Measurements from ENCODE around the gene GATAD2B. TPM values are rescaled to one million over a fixed set of nuclear protein-coding genes. Genes with fewer than 3 reads are reported as not detected.

GATAD2B gene
- total and polyA plus RNA-seq, 4 donors: 6.4 to 67.8 (median 30.0) TPM

DNA sequence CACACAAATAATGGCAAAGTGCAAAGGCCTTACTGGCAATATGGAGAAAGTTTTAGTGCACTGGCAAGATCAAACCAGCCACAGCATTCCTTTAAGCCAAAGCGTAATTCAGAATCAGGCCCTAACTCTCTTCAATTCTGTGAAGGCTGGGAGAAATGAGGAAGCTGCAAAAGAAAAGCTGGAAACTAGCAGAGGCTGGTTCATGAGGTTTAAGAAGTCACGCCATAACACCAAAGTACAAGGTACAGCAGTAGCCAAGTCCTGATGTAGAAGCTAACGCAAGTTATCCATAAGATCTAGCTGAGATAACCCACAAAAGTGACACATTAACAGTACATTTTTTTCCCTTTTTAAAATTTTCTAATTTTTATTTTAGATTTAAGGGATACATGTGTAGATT lies 90.5 kb downstream of the GATAD2B start:
- DNase-seq (no peak), ATAC-seq (ENCODE audit: low FRiP score) (no peak)
- intact Hi-C loops (cut with DNase I): no loop called here
- H3K36me3 ChIP-seq (ENCODE audit: control insufficient read depth in 1 of 2, insufficient read depth in 2 of 2, low read length in 1 of 2): peaks cover 2 to 4% of the 10 kb centered on the region in 2 donors
- no peaks in the 10 kb centered on the region for H3K27me3 ChIP-seq (ENCODE audit: control insufficient read depth in 1 of 2, insufficient read depth in 2 of 2, low read length in 1 of 2)
- H3K9me3 ChIP-seq (ENCODE audit: control insufficient read depth, low read length): no peaks in the 10 kb centered on the region
- 96 to 98% methylated on average over 3 of the region's 3 CpGs for WGBS, 2 donors
- no peaks in the 10 kb centered on the region for H3K4me1 ChIP-seq (ENCODE audit: control insufficient read depth in 1 of 2, insufficient read depth in 2 of 2, low read length in 2 of 2)
- H3K4me3 ChIP-seq (ENCODE audit: low read length in 2 of 2): no peak overlapping the region
- no peak overlapping the region for H3K27ac ChIP-seq (ENCODE audit: low read depth in 1 of 2, low read length in 2 of 2)

DNA sequence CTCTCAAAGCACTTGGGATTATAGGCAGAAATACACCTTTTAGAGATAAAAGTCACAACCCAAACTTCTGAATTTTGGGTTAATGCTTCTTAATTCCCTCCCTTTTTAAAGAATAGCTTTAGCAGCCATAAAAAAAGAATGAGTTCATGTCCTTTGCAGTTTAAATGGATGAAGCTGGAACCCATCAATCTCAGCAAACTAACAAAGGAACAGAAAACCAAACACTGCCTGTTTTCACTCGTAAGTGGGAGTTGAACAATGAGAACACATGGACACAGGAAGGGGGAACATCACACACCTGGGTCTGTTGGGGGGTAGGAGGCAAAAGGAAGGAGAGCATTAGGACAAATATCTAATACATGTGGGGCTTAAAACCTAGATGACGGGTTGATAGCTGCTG lies 91.7 kb downstream of the GATAD2B start:
- WGBS, 2 donors: 75 to 80% methylated on average over 2 of the region's 2 CpGs
- DNase-seq: no peak
- intact Hi-C loops (cut with DNase I): no loop called here
- H3K36me3 ChIP-seq (ENCODE audit: control insufficient read depth in 1 of 2, insufficient read depth in 2 of 2, low read length in 1 of 2): peaks cover 2 to 4% of the 10 kb centered on the region in 2 donors
- H3K27me3 ChIP-seq (ENCODE audit: control insufficient read depth in 1 of 2, insufficient read depth in 2 of 2, low read length in 1 of 2): no peaks in the 10 kb centered on the region
- H3K4me1 ChIP-seq (ENCODE audit: control insufficient read depth in 1 of 2, insufficient read depth in 2 of 2, low read length in 2 of 2): no peaks in the 10 kb centered on the region
- H3K4me3 ChIP-seq (ENCODE audit: low read length in 2 of 2): no peak overlapping the region
- no peaks in the 10 kb centered on the region for H3K9me3 ChIP-seq (ENCODE audit: control insufficient read depth, low read length)
- no peak overlapping the region for H3K27ac ChIP-seq (ENCODE audit: low read depth in 1 of 2, low read length in 2 of 2)
- ATAC-seq (ENCODE audit: low FRiP score): no peak

DNA sequence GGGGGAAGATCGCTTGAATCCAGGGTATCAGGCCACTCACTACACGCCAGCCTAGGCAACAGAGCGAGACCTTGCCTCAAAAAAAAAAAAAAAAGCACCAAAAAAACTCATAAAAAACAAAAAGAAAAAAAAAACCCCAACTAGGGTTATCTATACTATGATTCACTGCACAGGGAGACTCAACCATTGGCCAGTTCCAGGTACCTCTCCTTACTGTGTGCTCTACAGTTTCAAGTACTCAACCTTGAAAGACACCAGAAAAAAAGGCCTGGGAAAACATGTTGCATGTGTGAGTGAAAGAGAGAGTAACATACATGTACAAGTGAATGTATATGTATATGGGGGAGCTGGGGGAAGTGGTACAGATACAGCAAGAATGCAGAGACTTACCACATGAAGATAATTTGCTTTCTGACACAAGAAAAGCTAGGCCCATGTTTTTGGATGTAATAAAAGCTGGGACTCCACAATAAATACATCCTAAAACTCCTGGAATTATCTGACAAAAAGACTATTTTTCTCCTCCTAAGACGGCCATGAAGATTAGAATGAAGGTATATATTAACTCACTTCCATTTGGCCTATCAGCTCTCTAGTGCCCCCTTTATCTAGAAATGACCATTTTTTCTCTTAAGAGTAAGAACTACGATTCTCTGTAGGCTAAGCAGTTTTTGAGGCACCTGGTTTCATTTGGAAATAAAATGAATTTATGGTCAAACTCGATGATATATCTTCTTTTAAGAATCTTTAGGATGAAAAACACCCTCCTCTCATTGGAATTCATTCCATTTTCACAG lies 95.4 kb downstream of the GATAD2B start:
- no peaks in the 10 kb centered on the region for H3K27me3 ChIP-seq (ENCODE audit: control insufficient read depth in 1 of 2, insufficient read depth in 2 of 2, low read length in 1 of 2)
- intact Hi-C loops (cut with DNase I): no loop called here
- H3K4me1 ChIP-seq (ENCODE audit: control insufficient read depth in 1 of 2, insufficient read depth in 2 of 2, low read length in 2 of 2): peaks cover 0 to 3% of the 10 kb centered on the region in 2 donors
- no peaks in the 10 kb centered on the region for H3K9me3 ChIP-seq (ENCODE audit: control insufficient read depth, low read length)
- no peak overlapping the region for H3K27ac ChIP-seq (ENCODE audit: low read depth in 1 of 2, low read length in 2 of 2)
- DNase-seq (no peak), ATAC-seq (ENCODE audit: low FRiP score) (no peak)
- peaks cover 2 to 4% of the 10 kb centered on the region in 2 donors for H3K36me3 ChIP-seq (ENCODE audit: control insufficient read depth in 1 of 2, insufficient read depth in 2 of 2, low read length in 1 of 2)
- no peak overlapping the region for H3K4me3 ChIP-seq (ENCODE audit: low read length in 2 of 2)
- 83% methylated on average over 6 of the region's 6 CpGs for WGBS, 2 donors

DNA sequence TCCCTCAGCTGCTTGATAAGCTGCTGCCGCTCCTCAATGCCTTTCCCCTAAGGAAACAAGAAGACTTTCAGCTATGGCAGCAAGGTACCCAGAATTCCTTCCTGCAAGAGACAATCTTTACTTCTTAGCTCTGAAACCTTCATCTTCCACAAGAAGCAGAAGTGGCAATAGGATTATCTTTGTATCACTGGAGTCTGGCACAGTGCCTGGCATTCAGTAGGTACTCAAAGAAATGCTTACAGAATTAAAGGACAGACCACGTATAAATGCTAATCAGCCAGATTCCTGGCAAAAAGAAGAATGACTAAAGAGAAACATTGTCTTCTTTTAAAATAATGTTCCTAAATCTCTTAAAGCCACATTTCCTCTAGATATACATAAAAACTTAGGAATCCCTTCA lies 103.9 kb downstream of the GATAD2B start:
- Histone ChIP-seq H3K9me3 (ENCODE audit: control insufficient read depth, low read length) (no peaks in the 10 kb centered on the region), H3K36me3 (ENCODE audit: control insufficient read depth in 1 of 2, insufficient read depth in 2 of 2, low read length in 1 of 2) (peaks cover 0 to 9% of the 10 kb centered on the region in 2 donors)
- WGBS, 2 donors: 72 to 74% methylated on average over 2 of the region's 2 CpGs

DNA sequence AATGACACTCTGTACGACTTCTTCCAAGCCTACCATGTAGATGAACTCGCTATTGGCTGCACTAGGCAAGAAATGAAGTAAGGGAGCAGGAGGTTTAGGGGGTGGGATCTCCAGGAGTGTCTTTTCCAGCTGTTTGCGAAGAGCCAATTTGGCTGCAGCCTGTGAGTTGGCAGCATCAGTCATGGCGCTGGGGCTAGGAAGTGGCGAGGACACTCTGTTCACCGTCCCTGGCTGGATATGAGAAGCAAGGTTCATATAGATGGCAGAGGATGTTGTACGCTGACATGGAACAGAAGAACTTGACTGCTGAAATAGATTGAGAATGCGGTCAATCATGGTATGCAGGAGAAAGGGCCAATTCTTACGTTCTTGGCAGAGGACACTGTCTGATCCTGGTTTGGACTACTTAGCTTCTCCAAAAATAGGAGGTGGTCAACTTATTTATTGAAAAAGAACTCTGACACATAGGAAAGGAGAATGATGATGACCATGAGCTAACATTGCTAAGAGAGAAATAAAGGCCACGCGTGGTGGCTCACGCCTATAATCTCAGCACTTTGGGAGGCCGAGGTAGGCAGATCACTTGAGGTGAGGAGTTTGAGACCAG lies 106.4 kb downstream of the GATAD2B start:
- WGBS, 2 donors: 50 to 52% methylated on average over 13 of the region's 13 CpGs
- H3K4me3 ChIP-seq (ENCODE audit: low read length in 2 of 2): no peak overlapping the region
- H3K27ac ChIP-seq (ENCODE audit: low read depth in 1 of 2, low read length in 2 of 2): peak overlapping the region in 1 of 2 donors; percentile 23
- intact Hi-C loops (cut with DNase I): no loop called here
- H3K9me3 ChIP-seq (ENCODE audit: control insufficient read depth, low read length): no peaks in the 10 kb centered on the region
- no peaks in the 10 kb centered on the region for H3K27me3 ChIP-seq (ENCODE audit: control insufficient read depth in 1 of 2, insufficient read depth in 2 of 2, low read length in 1 of 2)
- DNase-seq (no peak), ATAC-seq (ENCODE audit: low FRiP score) (no peak)
- H3K4me1 ChIP-seq (ENCODE audit: control insufficient read depth in 1 of 2, insufficient read depth in 2 of 2, low read length in 2 of 2): peaks cover 0 to 3% of the 10 kb centered on the region in 2 donors
- peaks cover 0 to 11% of the 10 kb centered on the region in 2 donors for H3K36me3 ChIP-seq (ENCODE audit: control insufficient read depth in 1 of 2, insufficient read depth in 2 of 2, low read length in 1 of 2)

More for the DNA sequence above, 103.9 kb downstream of the GATAD2B start:
- Histone ChIP-seq H3K4me1 (ENCODE audit: control insufficient read depth in 1 of 2, insufficient read depth in 2 of 2, low read length in 2 of 2) (peaks cover 0 to 3% of the 10 kb centered on the region in 2 donors), H3K4me3 (ENCODE audit: low read length in 2 of 2) (no peak overlapping the region), H3K27me3 (ENCODE audit: control insufficient read depth in 1 of 2, insufficient read depth in 2 of 2, low read length in 1 of 2) (no peaks in the 10 kb centered on the region), H3K27ac (ENCODE audit: low read depth in 1 of 2, low read length in 2 of 2) (no peak overlapping the region)
- DNase-seq (no peak), ATAC-seq (ENCODE audit: low FRiP score) (no peak)
- intact Hi-C loops (cut with DNase I): no loop called here

DNA sequence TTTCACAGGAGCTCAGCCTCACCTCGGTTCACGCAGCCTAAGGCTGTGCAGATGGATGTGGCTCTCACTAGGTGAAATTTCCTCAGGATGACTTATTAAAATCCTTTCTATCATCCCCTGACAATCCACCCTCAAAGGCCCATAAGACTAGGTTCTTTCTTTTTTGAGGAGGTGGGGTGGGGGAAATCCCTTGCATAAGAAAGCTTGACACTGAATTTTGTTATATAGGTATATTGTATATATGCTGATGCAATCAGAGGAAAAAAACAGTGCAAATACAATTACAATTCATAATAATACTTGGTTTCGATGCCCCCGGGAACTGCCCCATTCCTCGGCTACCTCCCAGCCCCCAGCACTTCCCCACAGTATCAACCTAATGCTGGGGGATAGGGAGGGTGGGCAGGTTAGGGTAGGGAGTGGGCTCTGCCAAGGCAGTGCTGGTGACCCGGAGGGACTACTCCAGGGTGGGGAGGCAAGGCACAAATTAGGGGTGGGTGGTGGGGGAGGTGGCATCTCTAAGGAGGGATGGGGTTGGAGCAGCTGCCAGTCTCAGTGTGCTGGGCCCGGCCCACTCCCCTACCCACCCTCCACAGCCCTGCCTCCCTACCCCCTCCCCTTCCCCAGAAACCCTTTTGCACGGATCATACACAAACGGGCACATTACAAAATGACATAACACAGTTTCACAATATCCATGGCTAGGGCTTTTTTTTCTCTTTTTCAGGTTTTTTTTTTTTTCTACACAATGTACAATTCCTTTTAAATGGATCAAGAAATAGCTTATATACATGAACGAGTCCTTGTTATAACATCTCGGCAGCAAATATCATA lies 116.7 kb downstream of the GATAD2B start:
- no peak for ATAC-seq (ENCODE audit: low FRiP score)
- no peak overlapping the region for H3K27ac ChIP-seq (ENCODE audit: low read depth in 1 of 2, low read length in 2 of 2)
- intact Hi-C loops (cut with DNase I): no loop called here

DNA sequence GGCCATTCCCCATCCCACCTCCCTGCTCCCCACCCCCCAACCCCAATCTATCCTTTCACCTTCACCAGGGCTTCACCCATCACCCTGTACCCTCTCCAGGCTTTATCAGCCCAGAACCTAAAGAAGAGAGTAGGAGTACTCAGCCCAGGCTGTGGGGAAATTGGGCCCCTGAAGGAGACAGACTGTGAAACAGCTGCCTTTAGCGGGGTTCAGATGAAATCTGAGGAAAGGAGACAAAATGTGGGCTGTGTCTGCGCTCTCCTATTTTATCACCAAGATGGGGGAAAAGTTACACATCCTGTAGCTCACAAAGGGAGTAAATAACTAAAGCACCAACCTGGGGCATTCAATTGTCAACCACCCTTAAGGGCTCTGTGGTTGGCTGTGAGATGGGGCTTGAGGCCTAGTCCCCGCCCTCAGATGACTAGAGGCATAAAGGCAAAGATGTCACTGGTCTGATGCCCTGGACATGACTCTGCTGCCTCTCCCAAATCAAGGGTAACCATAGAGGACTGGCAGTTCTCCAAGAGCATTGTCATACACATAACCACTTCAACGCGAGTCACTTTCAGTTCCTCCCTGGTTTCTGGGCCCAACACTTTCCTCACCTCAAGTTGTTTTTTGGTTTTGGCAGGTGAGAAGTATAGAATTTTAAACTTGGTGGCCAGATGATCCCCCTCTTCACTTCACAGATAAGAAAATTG lies 117.6 kb downstream of the GATAD2B start:
- DNase-seq: no peak
- peak; percentile 39 for ATAC-seq (ENCODE audit: low FRiP score)
- Histone ChIP-seq H3K4me3 (ENCODE audit: low read length in 2 of 2) (no peak overlapping the region), H3K9me3 (ENCODE audit: control insufficient read depth, low read length) (no peaks in the 10 kb centered on the region), H3K27ac (ENCODE audit: low read depth in 1 of 2, low read length in 2 of 2) (no peak overlapping the region), H3K4me1 (ENCODE audit: control insufficient read depth in 1 of 2, insufficient read depth in 2 of 2, low read length in 2 of 2) (no peaks in the 10 kb centered on the region), H3K36me3 (ENCODE audit: control insufficient read depth in 1 of 2, insufficient read depth in 2 of 2, low read length in 1 of 2) (peaks cover 5 to 9% of the 10 kb centered on the region in 2 donors), H3K27me3 (ENCODE audit: control insufficient read depth in 1 of 2, insufficient read depth in 2 of 2, low read length in 1 of 2) (no peaks in the 10 kb centered on the region)
- intact Hi-C loops (cut with DNase I): no loop called here
- WGBS, 2 donors: 66 to 74% methylated on average over 5 of the region's 5 CpGs

More for the DNA sequence above, 116.7 kb downstream of the GATAD2B start:
- peaks cover 5 to 11% of the 10 kb centered on the region in 2 donors for H3K36me3 ChIP-seq (ENCODE audit: control insufficient read depth in 1 of 2, insufficient read depth in 2 of 2, low read length in 1 of 2)
- no peaks in the 10 kb centered on the region for H3K4me1 ChIP-seq (ENCODE audit: control insufficient read depth in 1 of 2, insufficient read depth in 2 of 2, low read length in 2 of 2)
- no peak for DNase-seq
- WGBS, 2 donors: 80 to 81% methylated on average over 11 of the region's 11 CpGs
- H3K4me3 ChIP-seq (ENCODE audit: low read length in 2 of 2): no peak overlapping the region
- no peaks in the 10 kb centered on the region for H3K9me3 ChIP-seq (ENCODE audit: control insufficient read depth, low read length)
- H3K27me3 ChIP-seq (ENCODE audit: control insufficient read depth in 1 of 2, insufficient read depth in 2 of 2, low read length in 1 of 2): no peaks in the 10 kb centered on the region

DNA sequence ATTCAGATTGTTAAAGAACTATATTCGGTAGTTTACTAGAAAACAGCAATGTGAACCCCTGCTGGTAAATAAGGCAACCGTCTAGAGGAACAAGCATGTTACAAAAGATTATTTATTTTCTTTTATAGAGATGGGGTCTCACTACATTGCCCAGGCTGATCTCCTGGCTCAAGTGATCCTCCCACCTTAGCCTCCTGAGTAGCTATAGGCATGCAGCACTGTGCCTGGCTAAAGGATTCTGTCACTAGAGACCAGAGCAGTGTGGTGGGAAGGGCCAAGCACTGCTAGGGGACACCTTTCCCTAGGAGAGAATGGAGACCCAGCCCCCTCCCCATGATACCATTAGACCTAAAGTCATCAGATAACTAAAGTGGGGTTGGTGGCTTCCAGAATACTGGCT lies 118.7 kb downstream of the GATAD2B start:
- DNase-seq (no peak), ATAC-seq (ENCODE audit: low FRiP score) (no peak)
- Histone ChIP-seq H3K27ac (ENCODE audit: low read depth in 1 of 2, low read length in 2 of 2) (no peak overlapping the region), H3K4me3 (ENCODE audit: low read length in 2 of 2) (no peak overlapping the region), H3K4me1 (ENCODE audit: control insufficient read depth in 1 of 2, insufficient read depth in 2 of 2, low read length in 2 of 2) (no peaks in the 10 kb centered on the region), H3K9me3 (ENCODE audit: control insufficient read depth, low read length) (no peaks in the 10 kb centered on the region), H3K36me3 (ENCODE audit: control insufficient read depth in 1 of 2, insufficient read depth in 2 of 2, low read length in 1 of 2) (peaks cover 2 to 7% of the 10 kb centered on the region in 2 donors), H3K27me3 (ENCODE audit: control insufficient read depth in 1 of 2, insufficient read depth in 2 of 2, low read length in 1 of 2) (no peaks in the 10 kb centered on the region)
- 53 to 81% methylated on average over 2 of the region's 2 CpGs for WGBS, 2 donors
- intact Hi-C loops (cut with DNase I): no loop called here

All from aorta (tissue), 5 donors.